ENCODE data around the gene SMARCD1. TPM values are rescaled to one million over a fixed set of nuclear protein-coding genes. Genes with fewer than 3 reads are reported as not detected.

SMARCD1 gene
- total RNA-seq, 1 donor from 2014 or later = 121 TPM

DNA sequence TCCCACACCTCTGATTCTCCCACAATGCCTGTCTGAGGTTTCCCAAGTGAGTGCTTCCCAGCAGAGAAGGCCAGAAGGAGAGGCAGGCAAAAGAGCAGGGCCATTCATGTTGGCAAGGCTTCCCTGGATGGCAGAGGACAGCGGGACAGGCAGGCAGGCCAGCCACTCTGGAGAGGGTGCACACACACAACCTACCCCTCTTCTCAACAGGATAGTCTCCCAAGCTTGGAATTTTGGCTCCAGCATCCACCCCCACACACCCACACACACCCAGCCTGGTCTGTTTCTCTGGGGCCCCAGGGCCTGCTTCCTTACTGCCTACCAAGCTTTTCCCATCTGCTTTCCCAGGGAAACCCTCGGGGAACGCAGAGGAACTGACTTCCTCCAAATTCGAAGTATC, 44.5 kb upstream of the SMARCD1 start:
- H2AFZ ChIP-seq (replicated peaks) = peak overlapping the region; percentile 34
- H3K9me3 Mint-ChIP-seq = no peaks in the 10 kb centered on the region
- no peaks in the 10 kb centered on the region for H4K20me1 ChIP-seq (ENCODE audit: low read depth)
- no peak overlapping the region for H3K9ac ChIP-seq
- TF ChIP-seq EZH2phosphoT487 (IDR thresholded peaks at IDR 0.05) (no peak), EZH2 (IDR thresholded peaks at IDR 0.05) (no peak)
- TF ChIP-seq, protein P1, sequence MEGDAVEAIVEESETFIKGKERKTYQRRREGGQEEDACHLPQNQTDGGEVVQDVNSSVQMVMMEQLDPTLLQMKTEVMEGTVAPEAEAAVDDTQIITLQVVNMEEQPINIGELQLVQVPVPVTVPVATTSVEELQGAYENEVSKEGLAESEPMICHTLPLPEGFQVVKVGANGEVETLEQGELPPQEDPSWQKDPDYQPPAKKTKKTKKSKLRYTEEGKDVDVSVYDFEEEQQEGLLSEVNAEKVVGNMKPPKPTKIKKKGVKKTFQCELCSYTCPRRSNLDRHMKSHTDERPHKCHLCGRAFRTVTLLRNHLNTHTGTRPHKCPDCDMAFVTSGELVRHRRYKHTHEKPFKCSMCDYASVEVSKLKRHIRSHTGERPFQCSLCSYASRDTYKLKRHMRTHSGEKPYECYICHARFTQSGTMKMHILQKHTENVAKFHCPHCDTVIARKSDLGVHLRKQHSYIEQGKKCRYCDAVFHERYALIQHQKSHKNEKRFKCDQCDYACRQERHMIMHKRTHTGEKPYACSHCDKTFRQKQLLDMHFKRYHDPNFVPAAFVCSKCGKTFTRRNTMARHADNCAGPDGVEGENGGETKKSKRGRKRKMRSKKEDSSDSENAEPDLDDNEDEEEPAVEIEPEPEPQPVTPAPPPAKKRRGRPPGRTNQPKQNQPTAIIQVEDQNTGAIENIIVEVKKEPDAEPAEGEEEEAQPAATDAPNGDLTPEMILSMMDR (IDR thresholded peaks at IDR 0.05) = no peak
- DNase-seq (ENCODE audit: low spot score) = no peak
- H3K36me3 Mint-ChIP-seq = no peaks in the 10 kb centered on the region
- no peaks in the 10 kb centered on the region for H3K36me3 ChIP-seq
- no peak overlapping the region for H3K4me3 ChIP-seq
- no peak overlapping the region for H3K4me3 Mint-ChIP-seq
- no peaks in the 10 kb centered on the region for H3F3A ChIP-seq (ENCODE audit: low read depth)
- peaks cover 17% of the 10 kb centered on the region for H3K27me3 Mint-ChIP-seq (ENCODE audit: insufficient read depth, low read depth)
- no peak overlapping the region for H3K27ac ChIP-seq
- no peak overlapping the region for H3K4me2 ChIP-seq
- peak overlapping the region; percentile 39 for H3K27ac Mint-ChIP-seq
- H3K79me2 ChIP-seq (ENCODE audit: low read depth) = no peaks in the 10 kb centered on the region
- H3K4me1 Mint-ChIP-seq = peaks cover 26% of the 10 kb centered on the region
- peaks cover 3% of the 10 kb centered on the region for H3K4me1 ChIP-seq
- no peaks in the 10 kb centered on the region for H3K9me3 ChIP-seq (ENCODE audit: low read depth)
- H3K27me3 ChIP-seq = no peaks in the 10 kb centered on the region

DNA sequence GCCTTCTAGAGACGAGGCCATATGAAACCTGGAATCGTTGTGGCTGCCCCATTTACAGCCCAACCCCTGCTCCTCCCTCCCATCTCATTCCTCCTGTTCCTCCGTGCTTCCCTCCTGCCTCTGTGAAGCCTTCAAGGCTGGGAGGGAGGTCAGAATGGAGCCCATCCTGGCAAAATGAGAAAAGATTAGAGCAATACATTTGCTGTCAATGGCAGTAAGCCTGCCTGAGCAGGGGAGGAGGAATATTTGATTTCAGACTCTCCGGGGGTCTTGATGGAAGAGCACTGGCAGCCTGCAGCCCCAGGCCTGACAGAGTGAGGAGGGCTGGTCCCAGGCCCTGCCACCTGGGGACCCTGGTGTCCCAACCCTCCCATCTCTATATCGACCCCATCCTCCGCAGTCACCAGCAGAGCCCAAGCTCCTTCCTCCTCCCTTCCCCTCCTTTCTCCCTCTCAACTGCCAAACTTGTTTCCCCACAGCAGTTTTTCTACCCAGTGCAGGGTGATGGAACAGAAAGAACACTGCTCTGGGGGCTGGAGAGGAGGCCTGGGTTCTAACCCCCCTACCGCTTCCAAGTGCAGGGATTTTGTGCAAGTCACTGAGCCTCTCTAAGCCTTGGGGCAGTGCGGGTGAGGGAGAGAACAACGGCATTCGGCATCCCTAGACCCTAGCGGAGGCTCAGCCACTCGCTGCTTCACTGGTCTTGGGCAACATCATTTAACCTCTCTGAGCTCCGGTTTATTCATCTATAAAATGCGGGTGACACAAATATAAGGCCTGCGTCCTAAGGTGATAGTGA, 43.9 kb upstream of the SMARCD1 start:
- TF ChIP-seq EZH2phosphoT487 (IDR thresholded peaks at IDR 0.05) (no peak), EZH2 (IDR thresholded peaks at IDR 0.05) (no peak)
- TF ChIP-seq, protein P1 (IDR thresholded peaks at IDR 0.05) = no peak
- Histone ChIP-seq H3K27me3 (no peaks in the 10 kb centered on the region), H3K4me2 (no peak overlapping the region), H4K20me1 (ENCODE audit: low read depth) (no peaks in the 10 kb centered on the region), H3K36me3 (no peaks in the 10 kb centered on the region), H3K9me3 (ENCODE audit: low read depth) (no peaks in the 10 kb centered on the region), H3K79me2 (ENCODE audit: low read depth) (no peaks in the 10 kb centered on the region), H3K9ac (no peak overlapping the region), H3K4me1 (peaks cover 3% of the 10 kb centered on the region), H3K27ac (no peak overlapping the region), H3F3A (ENCODE audit: low read depth) (no peaks in the 10 kb centered on the region), H3K4me3 (no peak overlapping the region), H2AFZ (replicated peaks) (no peak overlapping the region)
- peaks cover 23% of the 10 kb centered on the region for H3K4me1 Mint-ChIP-seq
- H3K27me3 Mint-ChIP-seq (ENCODE audit: insufficient read depth, low read depth) = peaks cover 15% of the 10 kb centered on the region
- H3K9me3 Mint-ChIP-seq = no peaks in the 10 kb centered on the region
- H3K4me3 Mint-ChIP-seq = no peak overlapping the region
- DNase-seq (ENCODE audit: low spot score) = no peak
- H3K27ac Mint-ChIP-seq = peak overlapping the region; percentile 39
- no peaks in the 10 kb centered on the region for H3K36me3 Mint-ChIP-seq

DNA sequence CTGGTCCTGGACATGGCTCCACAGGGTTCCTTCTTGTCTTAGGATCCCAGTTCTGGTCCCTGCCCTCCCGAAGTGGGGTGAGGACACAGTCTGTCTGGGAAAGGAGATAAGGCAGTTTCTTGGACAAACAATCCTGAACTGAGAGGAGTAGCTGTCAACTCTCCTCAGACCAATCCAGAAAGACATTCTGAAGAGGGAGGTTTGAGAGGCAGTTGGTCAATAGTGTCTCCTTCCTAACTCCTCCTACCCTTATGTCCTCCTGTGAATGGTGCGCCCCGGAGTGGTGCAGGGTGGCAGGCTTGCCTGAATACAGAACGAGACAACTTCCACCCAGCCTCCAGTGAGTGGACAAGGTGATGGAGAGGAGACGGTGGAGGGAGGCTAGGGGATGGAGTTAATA, 43.2 kb upstream of the SMARCD1 start:
- Histone ChIP-seq H3K9ac (no peak overlapping the region), H3F3A (ENCODE audit: low read depth) (no peaks in the 10 kb centered on the region), H3K4me2 (no peak overlapping the region), H3K79me2 (ENCODE audit: low read depth) (no peaks in the 10 kb centered on the region), H3K4me3 (no peak overlapping the region), H3K27ac (no peak overlapping the region), H3K4me1 (peaks cover 3% of the 10 kb centered on the region), H3K36me3 (no peaks in the 10 kb centered on the region), H2AFZ (replicated peaks) (no peak overlapping the region), H3K9me3 (ENCODE audit: low read depth) (no peaks in the 10 kb centered on the region), H4K20me1 (ENCODE audit: low read depth) (no peaks in the 10 kb centered on the region), H3K27me3 (no peaks in the 10 kb centered on the region)
- no peak overlapping the region for H3K4me3 Mint-ChIP-seq
- peaks cover 15% of the 10 kb centered on the region for H3K27me3 Mint-ChIP-seq (ENCODE audit: insufficient read depth, low read depth)
- peaks cover 23% of the 10 kb centered on the region for H3K4me1 Mint-ChIP-seq
- H3K36me3 Mint-ChIP-seq = no peaks in the 10 kb centered on the region
- DNase-seq (ENCODE audit: low spot score) = no peak
- H3K9me3 Mint-ChIP-seq = no peaks in the 10 kb centered on the region
- TF ChIP-seq EZH2phosphoT487 (IDR thresholded peaks at IDR 0.05) = no peak
- TF ChIP-seq, protein P1 (IDR thresholded peaks at IDR 0.05) = no peak
- TF ChIP-seq EZH2 (IDR thresholded peaks at IDR 0.05) = no peak
- H3K27ac Mint-ChIP-seq = no peak overlapping the region
